ENCODE data around the gene CHTF8.

DNA sequence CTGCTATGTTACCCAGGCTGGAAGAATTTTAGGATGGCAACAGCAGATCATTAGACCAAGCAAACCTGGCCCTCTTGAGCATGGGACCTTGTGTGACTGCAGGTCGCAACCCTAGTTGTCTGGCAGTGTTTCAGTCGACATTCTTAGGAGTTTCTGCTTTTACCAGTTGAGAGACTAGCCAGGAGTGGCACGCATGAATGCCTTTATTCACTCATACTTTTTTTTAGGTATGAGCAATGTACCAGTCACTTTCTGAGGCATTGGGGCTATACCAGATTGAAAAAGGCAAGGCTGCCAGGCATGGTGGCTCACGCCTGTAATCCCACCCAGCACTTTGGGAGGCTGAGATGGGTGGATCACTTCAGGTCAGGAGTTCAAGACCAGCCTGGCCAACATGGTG is 55.1 kb downstream of the CHTF8 start:
- TF ChIP-seq POLR2AphosphoS5 (IDR thresholded peaks at IDR 0.05; ENCODE audit: low read length) (no peak), YY1 (IDR thresholded peaks at IDR 0.05; ENCODE audit: low read depth, low read length) (no peak), PAX5 (IDR thresholded peaks at IDR 0.05; ENCODE audit: borderline replicate concordance, low read depth, low read length) (no peak), DPF2 (IDR thresholded peaks at IDR 0.05) (no peak), EZH2 (IDR thresholded peaks at IDR 0.05; ENCODE audit: borderline replicate concordance, control insufficient read depth, low read depth, low read length) (no peak), MXI1 (IDR thresholded peaks at IDR 0.05; ENCODE audit: low read depth, low read length) (no peak), TCF12 (IDR thresholded peaks at IDR 0.05; ENCODE audit: low read depth, low read length) (no peak)
- TF ChIP-seq, protein P1, sequence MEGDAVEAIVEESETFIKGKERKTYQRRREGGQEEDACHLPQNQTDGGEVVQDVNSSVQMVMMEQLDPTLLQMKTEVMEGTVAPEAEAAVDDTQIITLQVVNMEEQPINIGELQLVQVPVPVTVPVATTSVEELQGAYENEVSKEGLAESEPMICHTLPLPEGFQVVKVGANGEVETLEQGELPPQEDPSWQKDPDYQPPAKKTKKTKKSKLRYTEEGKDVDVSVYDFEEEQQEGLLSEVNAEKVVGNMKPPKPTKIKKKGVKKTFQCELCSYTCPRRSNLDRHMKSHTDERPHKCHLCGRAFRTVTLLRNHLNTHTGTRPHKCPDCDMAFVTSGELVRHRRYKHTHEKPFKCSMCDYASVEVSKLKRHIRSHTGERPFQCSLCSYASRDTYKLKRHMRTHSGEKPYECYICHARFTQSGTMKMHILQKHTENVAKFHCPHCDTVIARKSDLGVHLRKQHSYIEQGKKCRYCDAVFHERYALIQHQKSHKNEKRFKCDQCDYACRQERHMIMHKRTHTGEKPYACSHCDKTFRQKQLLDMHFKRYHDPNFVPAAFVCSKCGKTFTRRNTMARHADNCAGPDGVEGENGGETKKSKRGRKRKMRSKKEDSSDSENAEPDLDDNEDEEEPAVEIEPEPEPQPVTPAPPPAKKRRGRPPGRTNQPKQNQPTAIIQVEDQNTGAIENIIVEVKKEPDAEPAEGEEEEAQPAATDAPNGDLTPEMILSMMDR (IDR thresholded peaks at IDR 0.05 in 2 of 3, conservative IDR thresholded peaks at IDR 0.05 in 1 of 3; ENCODE audit: control insufficient read depth in 2 of 3, extremely low read depth in 1 of 3, insufficient read depth in 1 of 3, low read depth in 3 of 3, low read length in 3 of 3), result no peak

All from GM12878 (cell line).